Epithelial cell of esophagus (primary cell): Measurements from ENCODE around the gene MYDGF.
"Not testable (repeated sequence)": the region's sequence is repeated elsewhere in the genome, so short reads cannot be mapped to it uniquely, and the experiment has no call there.

Experiments
- DNase-seq: peaks from one replicate; pipeline ENCODE4 v3.0.0; 2010; ENCODE audit warnings: low read depth
- H3K4me3 ChIP-seq: 2 replicates; pipeline ENCODE4 v1.5.1; 2011; ENCODE audit warnings: mild to moderate bottlenecking, low read length, control low read depth
- CTCF ChIP-seq: IDR thresholded peaks from 2 replicates; pipeline ENCODE4 v1.5.1; 2011; ENCODE audit warnings: low read depth, mild to moderate bottlenecking, low read length, control low read depth, inconsistent platforms; ENCODE audit not compliant: insufficient read depth; ENCODE audit errors: missing control alignments

The MYDGF gene

DNA sequence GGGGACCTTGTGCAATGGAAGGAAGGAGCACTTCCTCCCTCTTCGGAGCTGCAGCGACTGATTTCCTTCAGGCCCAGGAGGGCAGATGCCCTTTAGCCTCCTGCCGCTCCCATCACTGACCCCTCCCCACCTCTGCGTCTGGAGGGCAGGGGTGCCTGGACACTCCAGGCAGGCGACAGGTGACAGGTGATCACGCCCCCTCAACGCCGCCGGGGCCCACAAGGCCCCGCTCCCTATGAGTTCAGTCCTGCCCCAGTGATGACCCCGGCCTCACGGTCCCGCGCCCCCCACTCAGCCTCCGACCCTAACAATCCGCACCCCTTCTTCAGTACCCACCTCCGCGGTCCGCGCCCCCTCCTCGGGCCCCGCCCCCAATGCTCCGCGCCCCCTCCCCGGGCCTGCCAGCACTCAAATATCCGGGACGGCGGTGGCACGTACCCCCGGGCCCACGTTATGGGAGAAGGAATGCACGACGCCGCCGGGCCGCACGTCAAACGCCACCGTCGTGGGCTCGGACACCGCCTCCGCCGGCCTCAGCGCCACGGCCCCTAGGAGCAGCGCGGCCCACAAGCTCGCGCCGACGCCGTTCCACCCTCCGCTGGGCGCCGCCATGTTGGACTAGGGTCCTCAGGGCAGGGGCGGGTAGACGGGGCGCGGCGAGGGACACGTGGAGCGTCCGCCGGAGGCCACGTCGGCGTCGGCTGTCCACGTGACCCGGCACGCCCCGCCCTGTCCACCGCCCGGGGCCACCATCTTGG lies at the start of gene MYDGF:
TSS of gene MYDGF (minus strand) at position 620 of the 758 bp plus-strand sequence. CDS start at position 612, 8 bp downstream.
- peak within 1 kb of the TSS; percentile 77 for H3K4me3 ChIP-seq
- TF ChIP-seq CTCF: no peak
- DNase-seq: peak; percentile 91

- no peak for TF ChIP-seq CTCF
- no peak for DNase-seq
- no peak overlapping the region for H3K4me3 ChIP-seq
These were observed 49.3 kb upstream of the MYDGF start for GRCh38 chr19:4719499-4719866.

DNA sequence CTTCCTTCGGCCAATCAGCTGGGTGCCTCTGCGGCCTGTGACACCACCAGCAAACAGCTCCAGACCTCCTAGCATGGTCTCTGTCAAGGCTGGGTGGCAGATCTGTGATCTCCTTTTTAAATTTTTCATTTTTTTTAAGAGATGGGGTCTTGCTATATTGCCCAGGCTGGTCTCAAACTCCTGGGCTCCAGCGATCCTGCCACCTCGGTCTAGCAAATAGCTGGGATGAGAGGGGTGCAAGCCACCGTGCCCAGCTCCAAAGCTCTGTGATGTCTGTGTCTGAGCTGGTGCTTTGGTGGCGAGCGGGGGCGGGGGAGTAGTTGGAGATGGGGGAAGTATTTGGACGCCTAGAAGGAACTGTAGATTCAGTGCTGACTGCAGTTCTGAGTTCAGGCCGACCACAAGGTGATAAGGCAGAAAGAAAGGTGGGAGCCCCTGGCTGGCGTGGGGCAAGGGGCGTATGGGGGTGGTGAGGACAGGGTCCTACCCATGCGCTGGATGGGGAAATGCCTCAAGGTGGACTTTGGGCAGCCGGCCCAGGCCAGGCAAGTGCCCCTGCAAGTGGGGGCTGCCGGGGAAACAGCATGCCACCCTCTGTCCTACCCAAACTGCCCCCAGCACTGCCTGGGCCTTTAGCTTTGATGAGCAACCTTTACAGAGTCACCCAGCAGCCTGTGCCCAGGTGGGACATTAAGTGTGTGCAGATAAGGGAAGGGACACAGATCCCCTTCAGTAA lies 48.0 kb upstream of the MYDGF start:
- no peak overlapping the region for H3K4me3 ChIP-seq
- no peak for DNase-seq
- no peak for TF ChIP-seq CTCF

- TF ChIP-seq CTCF: peak; percentile 0
- H3K4me3 ChIP-seq: no peak overlapping the region
- peak; percentile 93 for DNase-seq
These were observed 47.2 kb upstream of the MYDGF start for GRCh38 chr19:4717191-4717965.

DNA sequence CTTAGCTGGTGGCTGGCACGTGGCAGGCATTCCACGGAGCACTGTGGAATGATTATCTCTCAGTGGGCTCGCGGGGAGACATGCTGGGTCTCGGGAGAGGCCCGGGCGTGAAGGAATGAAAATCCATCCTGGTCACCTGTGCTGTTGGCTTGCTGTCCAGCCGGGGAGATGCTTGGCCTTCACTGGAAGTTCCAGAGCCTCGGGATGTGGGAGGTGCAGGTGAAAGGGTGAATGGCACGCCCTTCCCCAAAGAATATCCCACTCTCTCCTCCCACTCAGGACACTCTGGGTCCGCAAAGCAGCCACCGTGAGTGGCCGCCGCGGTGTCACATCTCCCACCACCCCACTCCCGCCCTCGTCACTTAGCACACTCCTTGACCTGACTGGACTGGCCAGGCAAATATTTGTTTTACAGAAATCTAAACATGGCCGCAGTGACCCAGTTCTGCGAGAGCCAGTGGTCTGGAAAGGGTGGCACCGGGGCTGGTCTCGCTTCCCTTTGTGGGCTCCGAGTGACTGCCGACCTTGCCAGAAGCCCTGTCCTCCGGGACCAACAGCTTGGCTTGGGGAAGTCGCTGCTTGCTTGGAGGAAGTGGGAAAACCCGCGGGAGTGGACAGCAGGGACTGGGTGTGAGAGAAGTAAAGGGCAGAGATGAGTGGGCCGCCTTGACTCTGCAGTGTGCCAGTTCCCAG lies 45.5 kb upstream of the MYDGF start:
- no peak overlapping the region for H3K4me3 ChIP-seq
- no peak for DNase-seq
- no peak for TF ChIP-seq CTCF

- not testable (repeated sequence) for DNase-seq, H3K4me3 ChIP-seq
These were observed 45.0 kb upstream of the MYDGF start for GRCh38 chr19:4715178-4715528.

- DNase-seq: no peak
- H3K4me3 ChIP-seq: no peak overlapping the region
- no peak for TF ChIP-seq CTCF
These were observed 43.9 kb upstream of the MYDGF start for GRCh38 chr19:4714016-4714415.
